Thyroid gland (tissue), 4 donors: ENCODE data around the gene DUSP12. TPM values are rescaled to one million over a fixed set of nuclear protein-coding genes. Genes with fewer than 3 reads are reported as not detected.

Experiments
- DNase-seq, 2 donors: peaks; one replicate each; pipeline ENCODE4 v3.0.0-alpha.2; 2019
- H3K27ac ChIP-seq, 3 donors: fragments of 200-600 bp; sonication (generic); 1 replicate in 2 of 3; 2 replicates in 1 of 3; pipeline ENCODE4 v1.5.1; 2016 to 2019; ENCODE audit warnings: mild to moderate bottlenecking in 1 of 3, moderate library complexity in 1 of 3
- H3K27me3 ChIP-seq: fragments of 200-600 bp; sonication (generic); one replicate; pipeline ENCODE4 v1.5.1; 2019
- H3K36me3 ChIP-seq, 2 donors: fragments of 200-600 bp; sonication (generic); one replicate each; pipeline ENCODE4 v1.5.1; 2016 to 2019
- H3K4me1 ChIP-seq, 2 donors: fragments of 200-600 bp; sonication (generic); one replicate each; pipeline ENCODE4 v1.5.1; 2017 to 2019
- H3K4me3 ChIP-seq, 3 donors: fragments of 200-600 bp; sonication (generic); replicated peaks in 1 of 3; 1 replicate in 2 of 3; 2 replicates in 1 of 3; pipeline ENCODE4 v1.5.1; 2016; ENCODE audit warnings: mild to moderate bottlenecking in 1 of 3
- H3K9me3 ChIP-seq: fragments of 200-600 bp; sonication (generic); one replicate; pipeline ENCODE4 v1.5.1; 2017
- CTCF ChIP-seq, 6 experiments: fragments of 200-600 bp in 3 of 6; fragments of 450-650 bp in 3 of 6; sonication (generic) in 3 of 6; IDR thresholded peaks; one replicate each; pipeline ENCODE4 v1.5.1; 2016 to 2019; ENCODE audit warnings: antibody characterized with exemption in 6 of 6, mild to moderate bottlenecking in 2 of 6, inconsistent platforms in 1 of 6, moderate library complexity in 1 of 6
- POLR2A ChIP-seq, 2 donors: fragments of 450-650 bp; IDR thresholded peaks; one replicate each; pipeline ENCODE4 v1.6.1; 2017; ENCODE audit warnings: antibody characterized with exemption in 2 of 2, mild to moderate bottlenecking in 2 of 2, moderate library complexity in 1 of 2
- WGBS, 2 donors: methylation state at CpG; one replicate each; pipeline ENCODE4 v1.1.5; 2017; 5-methylcytosine and 5-hydroxymethylcytosine counted together
- intact Hi-C: fragments of 100-400 bp; cut with DNase I; formaldehyde crosslinking; loops from one replicate; pipeline ENCODE4 v1.15.1; 2023
- total RNA-seq, 4 donors: library from RNA; depleted of rRNA; stranded (reverse); fragments of >200 nt; gene quantifications; one replicate each; pipeline ENCODE4 v1.2.3, GENCODE V29; 2016

The DUSP12 gene
- total RNA-seq, 4 donors from 2014 or later: 36.6 to 53.7 (median 39.8) TPM

- H3K36me3 ChIP-seq: no peaks in the 10 kb centered on the region
- H3K4me3 ChIP-seq: no peak overlapping the region
- intact Hi-C loops: no loop called here
- TF ChIP-seq POLR2A (IDR thresholded peaks at IDR 0.05): no peak
- TF ChIP-seq CTCF (IDR thresholded peaks at IDR 0.05): no peak
- 84 to 85% methylated on average over 6 of the region's 6 CpGs for WGBS, 2 donors
- no peaks in the 10 kb centered on the region for H3K9me3 ChIP-seq
- H3K4me1 ChIP-seq: peaks cover 0 to 3% of the 10 kb centered on the region in 2 donors
- no peak for DNase-seq
- H3K27ac ChIP-seq: no peak overlapping the region
- no peaks in the 10 kb centered on the region for H3K27me3 ChIP-seq
Observed at GRCh38 chr1:161731241-161731640, 18.3 kb upstream of the DUSP12 start.

DNA sequence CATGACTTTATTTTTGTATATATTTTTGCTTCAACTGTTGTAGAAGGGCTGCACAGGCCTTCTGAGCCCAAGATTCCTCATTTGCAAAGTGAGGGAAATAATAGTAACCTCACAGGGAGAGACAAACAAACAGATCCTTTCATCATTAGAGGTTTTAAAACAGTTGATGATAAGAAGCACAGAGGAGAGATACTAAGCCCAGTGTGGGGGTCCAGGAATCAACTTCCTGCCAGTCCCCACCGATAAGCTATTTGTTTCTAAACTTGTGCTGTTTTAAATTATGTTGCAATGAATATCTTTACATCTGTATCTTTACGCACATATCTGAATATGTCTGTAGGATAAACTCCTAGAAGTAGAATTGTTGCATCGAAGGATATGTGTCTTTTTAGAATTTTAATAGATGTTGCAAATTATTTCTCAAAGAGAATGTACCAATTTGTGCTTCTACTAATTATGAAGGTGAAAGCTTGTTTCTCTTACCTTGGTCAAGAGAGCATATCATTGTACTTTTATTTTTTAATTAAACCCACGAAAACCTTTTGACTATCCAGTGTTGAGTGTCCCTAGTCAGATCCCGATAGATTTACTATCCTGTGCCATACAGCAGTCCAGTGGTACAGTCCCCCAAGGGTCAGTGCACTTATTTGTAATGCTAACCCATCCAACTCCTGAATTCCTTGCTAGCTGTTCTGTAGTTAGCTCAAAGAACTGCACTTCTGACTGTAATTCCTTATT, 17.4 kb upstream of the DUSP12 start:
- Histone ChIP-seq H3K36me3 (no peaks in the 10 kb centered on the region), H3K9me3 (no peaks in the 10 kb centered on the region), H3K27ac (no peak overlapping the region), H3K4me1 (peaks cover 0 to 3% of the 10 kb centered on the region in 2 donors), H3K27me3 (no peaks in the 10 kb centered on the region), H3K4me3 (no peak overlapping the region)
- no peak for TF ChIP-seq CTCF (IDR thresholded peaks at IDR 0.05)
- TF ChIP-seq POLR2A (IDR thresholded peaks at IDR 0.05): no peak
- intact Hi-C loops: no loop called here
- DNase-seq: no peak
- WGBS, 2 donors: 75 to 86% methylated on average over 5 of the region's 5 CpGs

DNA sequence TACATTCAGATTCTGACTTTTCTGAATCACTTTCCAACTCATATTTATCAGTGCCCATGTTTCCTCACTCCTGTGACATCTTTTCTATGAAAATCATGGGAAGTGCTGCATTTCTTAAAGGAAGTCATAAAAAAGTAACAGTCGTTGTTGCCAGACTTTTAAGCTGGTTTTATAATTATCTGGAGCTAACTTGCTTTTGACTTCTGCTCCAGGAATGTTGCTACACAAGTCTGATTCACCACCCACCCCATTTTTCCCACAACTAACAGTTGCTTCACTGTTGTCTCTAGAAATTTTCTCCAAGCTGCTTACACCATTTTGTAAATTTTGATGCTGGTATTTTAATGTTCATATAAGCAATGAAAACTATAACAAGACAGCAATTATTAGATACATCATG, 16.1 kb upstream of the DUSP12 start:
- H3K4me3 ChIP-seq: no peak overlapping the region
- DNase-seq: no peak
- WGBS, 2 donors: 13 to 36% methylated on average over 1 of the region's 1 CpG
- TF ChIP-seq CTCF (IDR thresholded peaks at IDR 0.05) (no peak), POLR2A (IDR thresholded peaks at IDR 0.05) (no peak)
- no peaks in the 10 kb centered on the region for H3K9me3 ChIP-seq
- no peaks in the 10 kb centered on the region for H3K4me1 ChIP-seq
- intact Hi-C loops: no loop called here
- no peak overlapping the region for H3K27ac ChIP-seq
- no peaks in the 10 kb centered on the region for H3K36me3 ChIP-seq
- no peaks in the 10 kb centered on the region for H3K27me3 ChIP-seq

- Histone ChIP-seq H3K27me3 (no peaks in the 10 kb centered on the region), H3K4me1 (no peaks in the 10 kb centered on the region), H3K36me3 (no peaks in the 10 kb centered on the region), H3K4me3 (no peak overlapping the region), H3K27ac (no peak overlapping the region), H3K9me3 (no peaks in the 10 kb centered on the region)
- DNase-seq: no peak
- no peak for TF ChIP-seq CTCF (IDR thresholded peaks at IDR 0.05)
- no peak for TF ChIP-seq POLR2A (IDR thresholded peaks at IDR 0.05)
- WGBS, 2 donors: 86 to 96% methylated on average over 3 of the region's 3 CpGs
- intact Hi-C loops: no loop called here
Observed at GRCh38 chr1:161735837-161736236, 13.7 kb upstream of the DUSP12 start.

- Histone ChIP-seq H3K4me1 (no peaks in the 10 kb centered on the region), H3K9me3 (no peaks in the 10 kb centered on the region), H3K36me3 (no peaks in the 10 kb centered on the region), H3K27ac (no peak overlapping the region), H3K4me3 (no peak overlapping the region), H3K27me3 (no peaks in the 10 kb centered on the region)
- 73 to 77% methylated on average over 4 of the region's 4 CpGs for WGBS, 2 donors
- TF ChIP-seq POLR2A (IDR thresholded peaks at IDR 0.05): no peak
- no peak for TF ChIP-seq CTCF (IDR thresholded peaks at IDR 0.05)
- no peak for DNase-seq
- intact Hi-C loops: no loop called here
Observed at GRCh38 chr1:161736335-161736969, 13.1 kb upstream of the DUSP12 start.
